ENCODE results near the gene GPR3. TPM values are rescaled to one million over a fixed set of nuclear protein-coding genes. Genes with fewer than 3 reads are reported as not detected.

GPR3 gene
- total and polyA plus RNA-seq, 2 of the 13 experiments (the other 11 are each of a cell fraction or from before 2014, with no cell fraction given) = 1.00 to 2.6 TPM

DNA sequence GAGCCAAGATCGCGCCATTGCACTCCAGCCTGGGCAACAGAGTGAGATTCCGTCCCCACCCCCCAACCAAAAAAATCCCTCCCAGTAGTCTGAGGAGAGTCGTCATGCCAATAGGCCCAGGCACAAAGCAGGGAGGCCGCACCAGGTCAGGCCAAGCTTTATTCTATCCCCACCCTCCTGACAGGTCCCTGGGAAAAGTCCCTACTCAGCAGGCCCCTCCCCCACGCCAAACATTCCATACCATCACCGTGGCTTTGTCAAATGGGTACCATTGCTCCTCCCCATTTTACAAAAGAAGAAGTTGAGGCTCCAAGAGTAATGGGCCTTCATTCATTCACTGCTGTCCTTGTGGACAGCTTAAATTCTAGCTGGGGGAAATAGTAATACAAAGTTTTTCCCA lies 5.3 kb downstream of the GPR3 start (continued):
- TF ChIP-seq, protein P1, sequence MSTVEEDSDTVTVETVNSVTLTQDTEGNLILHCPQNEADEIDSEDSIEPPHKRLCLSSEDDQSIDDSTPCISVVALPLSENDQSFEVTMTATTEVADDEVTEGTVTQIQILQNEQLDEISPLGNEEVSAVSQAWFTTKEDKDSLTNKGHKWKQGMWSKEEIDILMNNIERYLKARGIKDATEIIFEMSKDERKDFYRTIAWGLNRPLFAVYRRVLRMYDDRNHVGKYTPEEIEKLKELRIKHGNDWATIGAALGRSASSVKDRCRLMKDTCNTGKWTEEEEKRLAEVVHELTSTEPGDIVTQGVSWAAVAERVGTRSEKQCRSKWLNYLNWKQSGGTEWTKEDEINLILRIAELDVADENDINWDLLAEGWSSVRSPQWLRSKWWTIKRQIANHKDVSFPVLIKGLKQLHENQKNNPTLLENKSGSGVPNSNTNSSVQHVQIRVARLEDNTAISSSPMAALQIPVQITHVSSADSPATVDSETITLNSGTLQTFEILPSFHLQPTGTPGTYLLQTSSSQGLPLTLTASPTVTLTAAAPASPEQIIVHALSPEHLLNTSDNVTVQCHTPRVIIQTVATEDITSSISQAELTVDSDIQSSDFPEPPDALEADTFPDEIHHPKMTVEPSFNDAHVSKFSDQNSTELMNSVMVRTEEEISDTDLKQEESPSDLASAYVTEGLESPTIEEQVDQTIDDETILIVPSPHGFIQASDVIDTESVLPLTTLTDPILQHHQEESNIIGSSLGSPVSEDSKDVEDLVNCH (CRISPR knock-in tag; IDR thresholded peaks at IDR 0.05) = no peak
- TF ChIP-seq NAIF1 (CRISPR knock-in tag; IDR thresholded peaks at IDR 0.05; ENCODE audit: borderline replicate concordance) (no peak), AHR (CRISPR knock-in tag; IDR thresholded peaks at IDR 0.05) (no peak), MEF2D (CRISPR knock-in tag; IDR thresholded peaks at IDR 0.05) (no peak)
- TF ChIP-seq, protein P2, sequence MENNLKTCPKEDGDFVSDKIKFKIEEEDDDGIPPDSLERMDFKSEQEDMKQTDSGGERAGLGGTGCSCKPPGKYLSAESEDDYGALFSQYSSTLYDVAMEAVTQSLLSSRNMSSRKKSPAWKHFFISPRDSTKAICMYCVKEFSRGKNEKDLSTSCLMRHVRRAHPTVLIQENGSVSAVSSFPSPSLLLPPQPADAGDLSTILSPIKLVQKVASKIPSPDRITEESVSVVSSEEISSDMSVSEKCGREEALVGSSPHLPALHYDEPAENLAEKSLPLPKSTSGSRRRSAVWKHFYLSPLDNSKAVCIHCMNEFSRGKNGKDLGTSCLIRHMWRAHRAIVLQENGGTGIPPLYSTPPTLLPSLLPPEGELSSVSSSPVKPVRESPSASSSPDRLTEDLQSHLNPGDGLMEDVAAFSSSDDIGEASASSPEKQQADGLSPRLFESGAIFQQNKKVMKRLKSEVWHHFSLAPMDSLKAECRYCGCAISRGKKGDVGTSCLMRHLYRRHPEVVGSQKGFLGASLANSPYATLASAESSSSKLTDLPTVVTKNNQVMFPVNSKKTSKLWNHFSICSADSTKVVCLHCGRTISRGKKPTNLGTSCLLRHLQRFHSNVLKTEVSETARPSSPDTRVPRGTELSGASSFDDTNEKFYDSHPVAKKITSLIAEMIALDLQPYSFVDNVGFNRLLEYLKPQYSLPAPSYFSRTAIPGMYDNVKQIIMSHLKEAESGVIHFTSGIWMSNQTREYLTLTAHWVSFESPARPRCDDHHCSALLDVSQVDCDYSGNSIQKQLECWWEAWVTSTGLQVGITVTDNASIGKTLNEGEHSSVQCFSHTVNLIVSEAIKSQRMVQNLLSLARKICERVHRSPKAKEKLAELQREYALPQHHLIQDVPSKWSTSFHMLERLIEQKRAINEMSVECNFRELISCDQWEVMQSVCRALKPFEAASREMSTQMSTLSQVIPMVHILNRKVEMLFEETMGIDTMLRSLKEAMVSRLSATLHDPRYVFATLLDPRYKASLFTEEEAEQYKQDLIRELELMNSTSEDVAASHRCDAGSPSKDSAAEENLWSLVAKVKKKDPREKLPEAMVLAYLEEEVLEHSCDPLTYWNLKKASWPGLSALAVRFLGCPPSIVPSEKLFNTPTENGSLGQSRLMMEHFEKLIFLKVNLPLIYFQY (CRISPR knock-in tag; IDR thresholded peaks at IDR 0.05; ENCODE audit: borderline replicate concordance) = no peak
- TF ChIP-seq, protein P3, sequence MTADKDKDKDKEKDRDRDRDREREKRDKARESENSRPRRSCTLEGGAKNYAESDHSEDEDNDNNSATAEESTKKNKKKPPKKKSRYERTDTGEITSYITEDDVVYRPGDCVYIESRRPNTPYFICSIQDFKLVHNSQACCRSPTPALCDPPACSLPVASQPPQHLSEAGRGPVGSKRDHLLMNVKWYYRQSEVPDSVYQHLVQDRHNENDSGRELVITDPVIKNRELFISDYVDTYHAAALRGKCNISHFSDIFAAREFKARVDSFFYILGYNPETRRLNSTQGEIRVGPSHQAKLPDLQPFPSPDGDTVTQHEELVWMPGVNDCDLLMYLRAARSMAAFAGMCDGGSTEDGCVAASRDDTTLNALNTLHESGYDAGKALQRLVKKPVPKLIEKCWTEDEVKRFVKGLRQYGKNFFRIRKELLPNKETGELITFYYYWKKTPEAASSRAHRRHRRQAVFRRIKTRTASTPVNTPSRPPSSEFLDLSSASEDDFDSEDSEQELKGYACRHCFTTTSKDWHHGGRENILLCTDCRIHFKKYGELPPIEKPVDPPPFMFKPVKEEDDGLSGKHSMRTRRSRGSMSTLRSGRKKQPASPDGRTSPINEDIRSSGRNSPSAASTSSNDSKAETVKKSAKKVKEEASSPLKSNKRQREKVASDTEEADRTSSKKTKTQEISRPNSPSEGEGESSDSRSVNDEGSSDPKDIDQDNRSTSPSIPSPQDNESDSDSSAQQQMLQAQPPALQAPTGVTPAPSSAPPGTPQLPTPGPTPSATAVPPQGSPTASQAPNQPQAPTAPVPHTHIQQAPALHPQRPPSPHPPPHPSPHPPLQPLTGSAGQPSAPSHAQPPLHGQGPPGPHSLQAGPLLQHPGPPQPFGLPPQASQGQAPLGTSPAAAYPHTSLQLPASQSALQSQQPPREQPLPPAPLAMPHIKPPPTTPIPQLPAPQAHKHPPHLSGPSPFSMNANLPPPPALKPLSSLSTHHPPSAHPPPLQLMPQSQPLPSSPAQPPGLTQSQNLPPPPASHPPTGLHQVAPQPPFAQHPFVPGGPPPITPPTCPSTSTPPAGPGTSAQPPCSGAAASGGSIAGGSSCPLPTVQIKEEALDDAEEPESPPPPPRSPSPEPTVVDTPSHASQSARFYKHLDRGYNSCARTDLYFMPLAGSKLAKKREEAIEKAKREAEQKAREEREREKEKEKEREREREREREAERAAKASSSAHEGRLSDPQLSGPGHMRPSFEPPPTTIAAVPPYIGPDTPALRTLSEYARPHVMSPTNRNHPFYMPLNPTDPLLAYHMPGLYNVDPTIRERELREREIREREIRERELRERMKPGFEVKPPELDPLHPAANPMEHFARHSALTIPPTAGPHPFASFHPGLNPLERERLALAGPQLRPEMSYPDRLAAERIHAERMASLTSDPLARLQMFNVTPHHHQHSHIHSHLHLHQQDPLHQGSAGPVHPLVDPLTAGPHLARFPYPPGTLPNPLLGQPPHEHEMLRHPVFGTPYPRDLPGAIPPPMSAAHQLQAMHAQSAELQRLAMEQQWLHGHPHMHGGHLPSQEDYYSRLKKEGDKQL (CRISPR knock-in tag; IDR thresholded peaks at IDR 0.05; ENCODE audit: low read depth) = no peak
